Vagina (tissue), 2 donors: ENCODE data around the gene JDP2. TPM values are rescaled to one million over a fixed set of nuclear protein-coding genes. Genes with fewer than 3 reads are reported as not detected.

Experiments used
- DNase-seq, 2 donors: peaks; one replicate each; pipeline ENCODE4 v3.0.0-alpha.2; 2017; ENCODE audit errors: extremely low spot score in 2 of 2
- H3K27ac ChIP-seq: fragments of 200-600 bp; sonication (generic); one replicate; pipeline ENCODE4 v1.5.1; 2019
- H3K27me3 ChIP-seq: fragments of 200-600 bp; sonication (generic); one replicate; pipeline ENCODE4 v1.5.1; 2019
- H3K36me3 ChIP-seq, 2 donors: fragments of 200-600 bp; sonication (generic); one replicate each; pipeline ENCODE4 v1.5.1; 2017 to 2019
- H3K4me1 ChIP-seq: fragments of 200-600 bp; sonication (generic); one replicate; pipeline ENCODE4 v1.5.1; 2019
- H3K4me3 ChIP-seq, 2 donors: fragments of 200-600 bp; sonication (generic); 1 replicate in 1 of 2; 2 replicates in 1 of 2; pipeline ENCODE4 v1.5.1; 2016 to 2019
- H3K9me3 ChIP-seq: fragments of 200-600 bp; sonication (generic); one replicate; pipeline ENCODE4 v1.5.1; 2019
- POLR2A ChIP-seq, 2 donors: fragments of 450-650 bp; IDR thresholded peaks; one replicate each; pipeline ENCODE4 v1.6.1; 2017; ENCODE audit warnings: antibody characterized with exemption in 2 of 2, mild to moderate bottlenecking in 2 of 2, moderate library complexity in 2 of 2
- POLR2AphosphoS5 ChIP-seq, 2 donors: sonication (generic); formaldehyde crosslinking; IDR thresholded peaks; one replicate each; pipeline ENCODE4 v1.9.0; 2017; ENCODE audit warnings: antibody characterized with exemption in 2 of 2, mild to moderate bottlenecking in 2 of 2, low read depth in 1 of 2; ENCODE audit not compliant: insufficient read depth in 1 of 2
- intact Hi-C: fragments of 100-400 bp; cut with DNase I; formaldehyde crosslinking; loops from one replicate; pipeline ENCODE4 v1.15.1; 2023
- total RNA-seq: library from RNA; depleted of rRNA; stranded (reverse); fragments of >200 nt; gene quantifications from one replicate; pipeline ENCODE4 v1.2.3, GENCODE V29; 2016
- TF ChIP-seq, protein P1 (sequence below), 3 experiments: fragments of 450-650 bp in 2 of 3; fragments of 200-600 bp in 1 of 3; sonication (generic) in 1 of 3; IDR thresholded peaks; one replicate each; pipeline ENCODE4 v1.5.1; 2017 to 2019; ENCODE audit warnings: antibody characterized with exemption in 3 of 3, mild to moderate bottlenecking in 2 of 3, moderate library complexity in 2 of 3

The JDP2 gene
- total RNA-seq, 1 donor from 2014 or later, result 66.5 TPM

DNA sequence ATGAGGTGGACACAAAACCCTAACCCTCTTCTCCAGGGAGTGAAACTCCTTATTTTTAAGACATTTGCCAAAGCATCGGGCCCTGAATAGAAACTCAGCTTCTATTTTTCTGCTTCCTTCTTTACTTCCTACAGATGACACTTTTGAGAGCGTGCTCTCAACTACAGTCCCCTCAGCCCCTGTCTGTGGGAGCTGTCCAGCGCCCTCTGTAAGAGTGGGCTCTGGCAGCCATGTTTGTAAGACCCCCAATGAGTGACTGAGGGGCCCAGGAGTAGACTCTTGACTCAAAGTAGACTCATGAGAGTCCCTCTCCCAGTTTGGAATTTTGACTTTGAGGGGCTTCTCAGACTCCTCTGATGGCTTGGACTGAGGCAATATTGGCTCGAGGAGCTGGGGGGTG lies 68.9 kb downstream of the JDP2 start:
- no peak overlapping the region for H3K27ac ChIP-seq
- H3K27me3 ChIP-seq, result no peaks in the 10 kb centered on the region
- intact Hi-C loops, result no loop called here
- no peaks in the 10 kb centered on the region for H3K36me3 ChIP-seq
- TF ChIP-seq, protein P1, sequence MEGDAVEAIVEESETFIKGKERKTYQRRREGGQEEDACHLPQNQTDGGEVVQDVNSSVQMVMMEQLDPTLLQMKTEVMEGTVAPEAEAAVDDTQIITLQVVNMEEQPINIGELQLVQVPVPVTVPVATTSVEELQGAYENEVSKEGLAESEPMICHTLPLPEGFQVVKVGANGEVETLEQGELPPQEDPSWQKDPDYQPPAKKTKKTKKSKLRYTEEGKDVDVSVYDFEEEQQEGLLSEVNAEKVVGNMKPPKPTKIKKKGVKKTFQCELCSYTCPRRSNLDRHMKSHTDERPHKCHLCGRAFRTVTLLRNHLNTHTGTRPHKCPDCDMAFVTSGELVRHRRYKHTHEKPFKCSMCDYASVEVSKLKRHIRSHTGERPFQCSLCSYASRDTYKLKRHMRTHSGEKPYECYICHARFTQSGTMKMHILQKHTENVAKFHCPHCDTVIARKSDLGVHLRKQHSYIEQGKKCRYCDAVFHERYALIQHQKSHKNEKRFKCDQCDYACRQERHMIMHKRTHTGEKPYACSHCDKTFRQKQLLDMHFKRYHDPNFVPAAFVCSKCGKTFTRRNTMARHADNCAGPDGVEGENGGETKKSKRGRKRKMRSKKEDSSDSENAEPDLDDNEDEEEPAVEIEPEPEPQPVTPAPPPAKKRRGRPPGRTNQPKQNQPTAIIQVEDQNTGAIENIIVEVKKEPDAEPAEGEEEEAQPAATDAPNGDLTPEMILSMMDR (IDR thresholded peaks at IDR 0.05), result no peak
- no peak for TF ChIP-seq POLR2AphosphoS5 (IDR thresholded peaks at IDR 0.05; ENCODE audit: insufficient read depth in 1 of 2, low read depth in 1 of 2)
- no peak for TF ChIP-seq POLR2A (IDR thresholded peaks at IDR 0.05)
- no peaks in the 10 kb centered on the region for H3K4me1 ChIP-seq
- DNase-seq, result no peak
- no peak overlapping the region for H3K4me3 ChIP-seq
- no peaks in the 10 kb centered on the region for H3K9me3 ChIP-seq

DNA sequence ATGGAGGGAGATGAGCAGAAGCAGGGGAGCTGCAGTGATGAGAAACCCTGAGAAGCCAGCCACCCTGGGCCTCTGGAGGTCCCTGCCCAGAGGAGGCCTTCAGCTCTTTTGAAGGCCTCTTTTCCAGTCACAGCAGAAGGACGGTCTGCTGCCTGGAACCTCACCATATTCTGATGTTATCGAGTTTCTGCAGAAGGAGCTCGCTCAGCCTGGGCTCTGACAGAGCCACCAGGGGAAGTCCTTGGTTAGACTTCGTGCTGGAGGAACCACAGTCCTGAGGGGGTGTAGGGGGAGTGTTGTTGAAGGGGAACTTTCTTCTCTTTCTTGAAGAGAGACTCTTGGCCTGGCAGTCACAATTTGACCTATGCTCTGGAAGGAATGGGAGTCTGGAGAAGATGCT lies 69.4 kb downstream of the JDP2 start:
- H3K27ac ChIP-seq, result no peak overlapping the region
- DNase-seq, result no peak
- TF ChIP-seq, protein P1 (IDR thresholded peaks at IDR 0.05), result no peak
- TF ChIP-seq POLR2A (IDR thresholded peaks at IDR 0.05) (no peak), POLR2AphosphoS5 (IDR thresholded peaks at IDR 0.05; ENCODE audit: insufficient read depth in 1 of 2, low read depth in 1 of 2) (no peak)
- no peaks in the 10 kb centered on the region for H3K36me3 ChIP-seq
- H3K4me1 ChIP-seq, result no peaks in the 10 kb centered on the region
- intact Hi-C loops, result no loop called here
- no peak overlapping the region for H3K4me3 ChIP-seq
- no peaks in the 10 kb centered on the region for H3K9me3 ChIP-seq
- no peaks in the 10 kb centered on the region for H3K27me3 ChIP-seq

DNA sequence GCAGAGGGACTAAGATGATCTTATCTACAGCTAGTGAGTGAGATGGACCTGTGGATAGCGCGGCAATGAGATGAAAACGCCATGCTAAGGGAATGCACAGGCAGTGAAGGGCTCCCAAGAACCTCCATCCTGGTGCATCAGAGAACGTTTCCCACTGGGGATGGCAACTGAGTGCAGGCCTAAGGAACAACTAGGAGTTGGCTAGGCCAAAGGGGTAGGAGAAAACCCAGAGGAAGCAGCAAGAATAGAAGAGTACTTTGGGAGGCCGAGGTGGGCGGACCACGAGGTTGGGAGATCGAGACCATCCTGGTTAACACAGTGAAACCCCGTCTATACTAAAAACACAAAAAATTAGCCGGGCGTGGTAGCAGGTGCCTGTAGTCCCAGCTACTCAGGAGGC lies 69.9 kb downstream of the JDP2 start:
- TF ChIP-seq, protein P1 (IDR thresholded peaks at IDR 0.05), result no peak
- TF ChIP-seq POLR2A (IDR thresholded peaks at IDR 0.05) (no peak), POLR2AphosphoS5 (IDR thresholded peaks at IDR 0.05; ENCODE audit: insufficient read depth in 1 of 2, low read depth in 1 of 2) (no peak)
- DNase-seq, result no peak
- Histone ChIP-seq H3K4me3 (no peak overlapping the region), H3K27ac (no peak overlapping the region), H3K4me1 (no peaks in the 10 kb centered on the region), H3K36me3 (no peaks in the 10 kb centered on the region), H3K9me3 (no peaks in the 10 kb centered on the region), H3K27me3 (no peaks in the 10 kb centered on the region)
- intact Hi-C loops, result no loop called here

DNA sequence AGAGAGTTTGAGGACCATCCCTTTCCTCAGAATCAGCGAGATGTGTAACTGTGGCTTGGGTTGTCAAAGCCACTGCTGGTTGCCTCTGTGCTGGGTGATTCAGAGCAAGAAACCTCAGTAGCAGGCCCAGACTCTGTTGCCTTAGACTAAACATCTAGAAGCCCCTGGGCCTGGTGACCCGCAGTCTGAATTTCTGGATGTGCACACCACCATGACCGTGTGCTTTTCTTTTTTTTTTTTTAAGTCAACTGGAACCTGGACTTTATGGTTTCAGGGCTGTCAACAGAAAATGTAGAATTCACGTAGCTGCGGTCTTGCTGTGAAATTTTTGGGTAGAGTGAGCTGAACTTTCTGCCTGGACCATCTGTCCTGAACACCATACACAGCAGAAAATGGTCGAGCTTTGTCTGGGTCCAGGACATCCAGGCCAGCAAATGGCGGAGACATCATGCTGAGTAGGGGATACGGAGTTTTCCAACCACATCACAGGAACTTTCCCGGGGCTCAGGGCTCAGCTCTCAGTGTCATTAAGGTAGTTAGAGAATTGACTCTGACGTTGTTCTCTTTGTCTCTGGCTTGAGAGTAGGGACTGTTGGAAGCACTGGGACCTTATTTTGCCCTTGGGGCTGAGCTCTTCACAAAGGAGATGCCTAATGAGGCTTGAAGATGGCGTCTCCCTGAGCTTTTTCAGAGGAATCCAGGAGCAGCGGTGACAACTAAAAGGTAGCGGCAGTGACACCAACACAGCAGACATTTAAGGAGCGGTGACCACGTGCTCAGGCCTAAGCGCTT lies 71.5 kb downstream of the JDP2 start:
- H3K27me3 ChIP-seq, result no peaks in the 10 kb centered on the region
- no peaks in the 10 kb centered on the region for H3K9me3 ChIP-seq
- H3K4me3 ChIP-seq, result no peak overlapping the region
- intact Hi-C loops, result no loop called here
- DNase-seq, result no peak
- no peak overlapping the region for H3K27ac ChIP-seq
- H3K36me3 ChIP-seq, result no peaks in the 10 kb centered on the region
- H3K4me1 ChIP-seq, result no peaks in the 10 kb centered on the region
- TF ChIP-seq POLR2AphosphoS5 (IDR thresholded peaks at IDR 0.05; ENCODE audit: insufficient read depth in 1 of 2, low read depth in 1 of 2), result no peak
- TF ChIP-seq, protein P1 (IDR thresholded peaks at IDR 0.05), result no peak
- TF ChIP-seq POLR2A (IDR thresholded peaks at IDR 0.05), result no peak

DNA sequence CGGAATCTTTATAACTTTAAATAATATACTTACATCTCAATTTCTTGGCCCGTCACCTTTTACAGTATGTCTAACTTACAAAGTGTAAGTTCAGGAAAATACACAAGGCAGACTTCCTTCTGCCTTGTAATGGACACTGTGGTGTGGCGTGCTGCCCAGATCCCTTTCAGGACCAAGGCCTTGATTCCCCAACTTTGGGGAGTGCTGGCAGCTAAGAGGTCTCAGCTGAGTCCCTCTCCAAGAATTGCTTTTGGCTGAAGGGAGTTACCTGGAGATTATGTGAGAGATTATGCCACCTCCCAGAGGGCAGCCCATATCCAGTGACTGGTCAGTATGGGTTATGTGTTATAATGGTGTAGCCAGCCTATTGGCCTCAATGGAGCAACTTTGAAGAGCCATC lies 73.3 kb downstream of the JDP2 start:
- intact Hi-C loops, result no loop called here
- no peak for TF ChIP-seq POLR2A (IDR thresholded peaks at IDR 0.05)
- no peak for TF ChIP-seq POLR2AphosphoS5 (IDR thresholded peaks at IDR 0.05; ENCODE audit: insufficient read depth in 1 of 2, low read depth in 1 of 2)
- TF ChIP-seq, protein P1 (IDR thresholded peaks at IDR 0.05), result no peak
- Histone ChIP-seq H3K27me3 (no peaks in the 10 kb centered on the region), H3K4me3 (no peak overlapping the region), H3K36me3 (no peaks in the 10 kb centered on the region), H3K9me3 (no peaks in the 10 kb centered on the region), H3K4me1 (no peaks in the 10 kb centered on the region), H3K27ac (no peak overlapping the region)
- no peak for DNase-seq
